KG1 (cell line): ENCODE results near the gene ACAD8.
"Not testable (repeated sequence)": the region's sequence is repeated elsewhere in the genome, so short reads cannot be mapped to it uniquely, and the experiment has no call there.

Experiments
- DNase-seq: peaks from one replicate; lab custom pipeline; 2025; lab: John Stamatoyannopoulos, UW

ACAD8 gene

DNA sequence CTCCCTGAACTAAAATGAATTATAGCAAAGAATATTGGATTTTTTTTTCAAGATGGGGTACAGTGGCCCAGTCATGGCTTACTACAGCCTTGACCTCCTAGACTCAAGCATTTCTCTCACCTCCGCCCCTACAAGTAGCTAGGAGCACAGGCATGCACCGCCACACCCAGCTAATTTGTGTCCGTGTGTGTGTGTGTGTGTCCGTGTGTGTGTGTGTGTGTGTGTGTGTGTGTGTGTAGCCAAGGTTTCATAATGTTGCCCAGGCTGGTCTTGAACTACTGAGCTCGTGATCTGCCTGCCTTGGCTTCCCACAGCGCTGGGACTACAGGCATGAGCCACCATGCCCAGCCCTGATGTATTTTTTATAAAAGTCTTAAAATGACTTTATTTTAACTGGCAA lies 12.8 kb upstream of the ACAD8 start:
- DNase-seq, result no peak

- no peak for DNase-seq
Measured at GRCh38 chr11:134242376-134242775, 11.0 kb upstream of the ACAD8 start.

GRCh38 chr11:134243913-134244312 lies 9.5 kb upstream of the ACAD8 start:
- no peak for DNase-seq

DNA sequence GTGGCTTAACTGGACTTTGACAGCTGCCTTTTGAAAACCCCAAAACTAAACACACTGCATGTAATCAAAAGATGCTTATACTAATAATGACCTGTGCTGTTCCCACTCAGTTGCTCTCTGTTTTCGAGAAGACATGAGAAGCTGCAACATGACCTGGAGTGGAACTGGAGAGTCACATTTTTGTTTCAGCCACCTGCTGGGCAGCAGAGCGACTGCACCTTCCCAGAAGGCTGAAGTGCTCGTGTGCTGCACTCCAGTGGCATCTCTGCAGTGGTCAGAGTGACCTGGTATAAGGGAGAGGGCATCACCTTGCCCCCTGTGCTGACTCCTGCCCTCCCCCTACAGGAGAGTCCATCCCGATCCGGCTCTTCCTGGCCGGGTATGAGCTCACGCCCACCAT lies 8.8 kb upstream of the ACAD8 start:
- no peak for DNase-seq

GRCh38 chr11:134245434-134245833 lies 7.9 kb upstream of the ACAD8 start:
- DNase-seq, result no peak

DNA sequence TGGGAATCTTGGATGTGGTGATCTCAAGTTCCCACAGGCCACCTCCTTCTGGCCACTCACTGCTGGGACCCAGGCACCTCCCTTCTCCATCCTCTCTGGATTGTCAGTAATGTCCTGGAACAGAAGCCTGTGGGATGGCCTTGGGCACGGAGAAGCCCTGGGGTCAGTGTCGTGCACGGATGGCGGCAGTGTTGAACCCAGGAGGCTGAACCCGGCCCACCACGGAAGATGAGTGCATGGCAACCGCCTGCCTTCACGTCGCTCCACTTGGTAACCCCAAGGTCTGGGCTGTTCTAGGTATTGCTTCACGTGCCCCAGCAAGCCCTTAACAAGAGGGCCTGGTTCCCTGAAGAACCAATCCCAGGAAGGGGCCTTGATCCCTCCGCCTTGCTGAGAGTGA lies 7.3 kb upstream of the ACAD8 start:
- DNase-seq, result no peak

DNA sequence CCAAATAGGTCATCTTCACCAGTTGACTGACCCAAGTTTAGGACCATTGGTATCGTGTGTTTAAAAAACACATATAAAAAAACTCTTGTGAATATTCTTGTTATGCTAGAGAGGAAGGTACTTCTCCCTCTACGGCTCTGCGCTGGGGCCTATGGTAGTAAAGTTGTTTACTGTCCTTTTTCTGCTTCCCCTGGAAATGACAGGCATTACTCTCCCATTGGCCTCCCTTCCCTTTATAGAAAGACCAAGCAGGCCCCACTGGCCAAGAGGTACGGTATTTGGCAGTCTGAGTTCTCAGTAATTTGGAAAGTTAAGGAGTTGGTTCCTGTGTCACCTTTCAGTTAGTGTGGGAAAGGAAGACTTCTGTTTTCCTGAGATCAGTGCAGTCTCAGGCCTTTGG lies 6.7 kb upstream of the ACAD8 start:
- no peak for DNase-seq

- DNase-seq, result no peak
Measured at GRCh38 chr11:134248910-134249480, 4.4 kb upstream of the ACAD8 start.

DNA sequence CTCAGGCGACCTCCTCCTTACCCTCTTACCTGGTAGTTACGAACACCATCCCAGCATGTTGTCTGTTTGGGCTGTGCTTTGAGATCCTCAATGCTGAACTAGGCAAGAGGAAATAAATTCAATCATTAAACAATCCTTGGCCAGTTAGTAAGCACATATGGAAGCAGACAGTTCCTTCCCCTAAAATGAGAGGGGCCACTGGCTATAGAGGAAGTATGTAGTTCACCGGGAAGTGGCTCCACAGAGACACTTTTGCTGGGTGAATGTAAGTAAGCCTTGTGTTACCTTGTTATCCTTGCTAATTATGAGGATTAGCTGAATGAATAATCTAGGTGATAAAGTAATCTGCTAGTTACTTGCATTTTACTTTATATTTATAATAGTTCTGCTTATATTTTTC lies 3.1 kb upstream of the ACAD8 start:
- no peak for DNase-seq

DNA sequence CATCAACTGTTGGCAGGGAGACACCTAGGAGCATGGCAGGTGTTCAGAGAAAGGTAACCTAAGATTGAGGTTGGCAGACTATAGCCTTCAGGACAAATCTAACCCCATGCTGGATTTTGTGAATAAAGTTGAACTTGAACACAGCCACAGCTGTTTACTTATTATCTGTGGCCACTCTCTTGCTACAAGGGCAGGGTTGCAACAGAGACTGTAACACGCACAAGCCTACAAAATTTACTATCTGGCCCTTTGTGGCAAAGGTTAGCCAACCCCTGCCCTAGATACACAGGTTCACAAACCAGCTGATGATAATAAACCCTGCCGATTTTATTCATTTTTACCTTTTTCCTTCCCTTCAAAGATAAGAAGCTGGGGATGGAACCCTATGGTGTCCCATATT lies 2.7 kb upstream of the ACAD8 start:
- DNase-seq, result no peak

DNA sequence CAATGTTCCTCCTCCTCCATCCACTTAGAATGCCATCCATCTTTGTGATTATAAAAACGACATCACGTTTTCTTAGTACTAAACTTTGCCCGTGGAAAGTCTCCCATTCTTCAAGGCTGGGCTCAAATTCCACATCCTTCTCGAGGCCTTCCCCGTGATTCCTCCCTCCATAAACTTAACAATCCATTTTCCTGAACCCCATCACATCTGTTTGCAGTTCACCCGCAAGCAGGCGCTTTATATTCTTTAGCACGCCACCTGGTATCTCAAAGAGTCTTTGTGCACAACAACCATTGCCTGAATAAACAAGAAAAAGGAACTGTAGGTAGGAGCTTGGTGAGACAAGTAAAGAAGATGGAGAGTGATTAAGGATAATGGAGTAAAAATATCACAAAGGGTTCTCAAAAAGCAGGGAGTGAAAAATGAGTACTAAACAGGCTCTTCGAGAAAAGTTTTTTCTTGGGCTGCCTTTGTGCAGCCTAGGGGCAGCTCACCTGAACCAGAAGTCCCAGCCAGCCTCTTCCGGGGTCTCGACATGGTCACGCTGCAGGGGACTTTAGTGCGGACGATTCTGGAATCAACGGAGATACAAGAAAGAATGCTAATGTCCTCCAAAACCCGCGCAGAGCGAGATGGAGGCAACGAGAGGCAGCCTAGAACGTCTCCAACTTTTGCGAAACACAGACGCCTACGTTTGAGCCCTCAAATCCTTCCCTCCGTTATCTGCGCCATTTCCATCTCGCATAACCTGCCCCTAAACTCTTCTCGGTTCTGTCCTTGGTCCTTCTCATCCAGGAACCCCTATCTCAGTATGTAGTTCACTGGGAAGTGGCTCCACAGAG lies 801 bp upstream of the ACAD8 start:
- DNase-seq, result no peak

GRCh38 chr11:134254433-134255183 lies 1.2 kb downstream of the ACAD8 start:
- DNase-seq, result no peak

DNA sequence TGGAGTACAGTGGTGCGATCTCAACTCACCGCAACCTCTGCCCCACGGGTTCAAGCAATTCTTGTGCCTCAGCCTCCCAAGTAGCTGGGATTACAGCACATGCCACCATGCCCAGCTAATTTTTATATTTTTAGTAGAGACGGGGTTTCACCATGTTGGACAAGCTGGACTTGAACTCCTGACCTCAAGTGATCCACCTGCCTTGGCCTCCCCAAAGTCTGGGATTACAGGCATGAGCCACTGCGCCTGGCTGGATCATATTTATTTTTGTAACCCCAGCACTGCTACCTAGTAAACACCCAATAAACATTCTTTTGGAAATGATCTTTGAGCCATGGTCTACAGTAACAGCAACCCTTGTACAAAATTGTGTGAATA lies 1.8 kb downstream of the ACAD8 start:
- not testable (repeated sequence) for DNase-seq

DNA sequence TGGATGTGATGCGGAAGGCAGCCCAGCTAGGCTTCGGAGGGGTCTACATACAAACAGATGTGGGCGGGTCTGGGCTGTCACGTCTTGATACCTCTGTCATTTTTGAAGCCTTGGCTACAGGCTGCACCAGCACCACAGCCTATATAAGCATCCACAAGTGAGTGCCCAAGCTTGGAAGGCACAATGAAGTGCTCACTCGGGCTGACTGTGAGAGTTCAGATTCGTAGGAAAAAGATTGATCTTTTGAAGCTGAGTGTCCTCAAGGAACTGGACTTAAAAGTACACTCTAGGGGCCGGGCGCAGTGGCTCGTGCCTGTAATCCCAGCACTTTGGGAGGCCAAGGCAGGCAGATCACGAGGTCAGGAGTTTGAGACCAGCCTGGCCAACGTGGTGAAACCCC lies 3.7 kb downstream of the ACAD8 start:
- DNase-seq, result no peak

GRCh38 chr11:134258577-134258976 lies 5.2 kb downstream of the ACAD8 start:
- DNase-seq, result no peak

DNA sequence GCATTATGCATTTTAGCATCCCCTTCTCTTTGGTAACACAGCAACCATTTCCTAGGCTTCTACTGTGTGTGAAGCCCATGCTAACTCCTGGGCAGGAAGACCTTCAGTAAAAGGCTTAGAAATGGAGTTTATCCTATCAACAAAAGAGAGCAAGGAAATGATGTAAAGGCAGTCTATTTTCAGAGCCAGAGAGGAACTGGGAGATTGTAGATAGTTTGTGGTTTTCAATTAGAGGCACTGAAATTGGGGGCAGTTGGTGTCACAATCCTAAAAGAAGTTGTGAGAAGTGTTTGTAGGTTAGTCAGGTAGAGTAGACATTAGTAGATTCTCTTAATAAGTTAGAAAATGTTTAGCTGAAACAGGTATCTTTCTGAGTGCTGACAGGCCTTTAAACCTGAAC lies 7.1 kb downstream of the ACAD8 start:
- DNase-seq, result no peak

DNA sequence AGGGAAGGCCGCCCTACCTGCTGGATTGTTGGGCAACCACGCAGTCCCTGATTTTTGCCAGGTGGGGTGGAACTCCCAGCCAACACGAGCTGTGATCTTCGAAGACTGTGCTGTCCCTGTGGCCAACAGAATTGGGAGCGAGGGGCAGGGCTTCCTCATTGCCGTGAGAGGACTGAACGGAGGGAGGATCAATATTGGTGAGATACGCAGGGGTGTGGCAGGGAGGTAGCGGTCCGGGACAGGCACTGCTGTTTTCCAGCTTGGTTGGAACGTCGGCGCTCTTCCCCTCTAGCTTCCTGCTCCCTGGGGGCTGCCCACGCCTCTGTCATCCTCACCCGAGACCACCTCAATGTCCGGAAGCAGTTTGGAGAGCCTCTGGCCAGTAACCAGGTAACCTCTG lies 7.6 kb downstream of the ACAD8 start:
- no peak for DNase-seq

DNA sequence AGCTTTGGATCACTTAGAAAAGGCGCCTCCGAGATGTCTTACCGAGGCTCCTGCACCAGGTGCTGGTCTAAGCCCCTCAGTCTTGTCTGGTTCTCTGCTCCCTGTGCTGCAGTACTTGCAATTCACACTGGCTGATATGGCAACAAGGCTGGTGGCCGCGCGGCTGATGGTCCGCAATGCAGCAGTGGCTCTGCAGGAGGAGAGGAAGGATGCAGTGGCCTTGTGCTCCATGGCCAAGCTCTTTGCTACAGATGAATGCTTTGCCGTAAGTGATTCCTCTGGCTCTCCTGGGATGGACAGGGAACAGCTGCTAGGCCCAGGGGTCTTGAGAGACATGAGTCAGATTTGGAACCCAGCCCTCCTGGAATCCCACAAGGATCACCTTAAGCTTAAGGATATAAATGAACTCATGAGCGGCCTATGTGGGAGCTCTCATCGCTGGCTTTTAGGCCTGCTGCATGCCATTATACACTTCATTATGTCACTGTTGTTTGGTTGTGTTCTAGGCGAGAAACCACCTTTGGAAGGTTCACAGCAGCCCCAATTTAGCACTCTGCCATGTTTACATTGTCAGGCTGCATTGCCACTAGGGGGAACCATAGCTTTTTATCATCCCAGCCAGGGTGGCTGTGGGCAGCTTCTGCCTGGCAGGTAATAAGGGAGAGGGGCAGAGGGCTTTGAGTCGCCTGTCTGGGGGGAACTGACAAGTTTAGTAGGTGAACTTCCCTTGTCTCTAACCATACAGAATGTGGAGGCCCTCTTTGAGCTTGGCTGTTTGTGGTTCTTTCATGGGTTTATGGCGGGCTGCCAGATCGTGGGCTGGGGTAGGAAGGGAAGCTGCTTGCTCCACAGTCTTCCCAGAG lies 8.5 kb downstream of the ACAD8 start:
- no peak for DNase-seq

DNA sequence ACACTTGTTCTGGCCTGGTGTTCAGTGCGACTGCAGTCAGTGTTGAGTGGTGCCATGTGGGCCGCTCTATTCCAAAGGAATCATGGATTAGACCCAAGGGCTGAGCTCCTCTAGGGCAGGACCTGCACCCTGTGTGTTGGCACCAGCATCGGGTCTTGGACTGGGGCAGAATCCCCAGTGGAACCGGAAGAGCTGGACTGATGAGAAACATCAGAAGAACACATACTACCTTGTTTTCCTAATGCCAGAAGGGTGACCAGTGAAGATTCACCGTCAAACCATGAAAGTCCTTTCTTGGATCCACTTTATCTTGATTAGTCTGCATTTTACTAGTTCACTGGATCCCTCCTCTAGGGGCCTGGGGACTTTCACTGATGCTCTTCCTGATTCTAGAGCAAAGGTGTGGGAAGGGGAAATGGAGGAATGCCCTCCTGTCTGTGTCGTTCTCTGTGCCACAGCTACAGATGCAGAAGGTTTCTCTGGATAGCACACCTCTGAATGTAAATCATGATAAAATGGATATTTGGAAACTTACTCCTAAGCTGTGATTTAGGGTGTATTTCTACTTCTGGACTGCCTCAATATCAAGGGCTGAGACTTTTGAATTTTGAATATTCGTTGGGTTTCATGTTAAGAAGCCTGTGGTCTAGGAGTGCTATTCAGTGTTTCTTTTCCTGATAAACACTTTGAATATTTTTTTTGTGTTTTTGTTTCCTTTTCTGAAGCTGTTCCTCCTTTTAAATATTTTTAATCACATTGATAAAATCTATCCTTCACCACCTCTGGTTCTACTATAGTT lies 11.8 kb downstream of the ACAD8 start:
- no peak for DNase-seq

- no peak for DNase-seq
Measured at GRCh38 chr11:134266440-134266839, 13.1 kb downstream of the ACAD8 start.

DNA sequence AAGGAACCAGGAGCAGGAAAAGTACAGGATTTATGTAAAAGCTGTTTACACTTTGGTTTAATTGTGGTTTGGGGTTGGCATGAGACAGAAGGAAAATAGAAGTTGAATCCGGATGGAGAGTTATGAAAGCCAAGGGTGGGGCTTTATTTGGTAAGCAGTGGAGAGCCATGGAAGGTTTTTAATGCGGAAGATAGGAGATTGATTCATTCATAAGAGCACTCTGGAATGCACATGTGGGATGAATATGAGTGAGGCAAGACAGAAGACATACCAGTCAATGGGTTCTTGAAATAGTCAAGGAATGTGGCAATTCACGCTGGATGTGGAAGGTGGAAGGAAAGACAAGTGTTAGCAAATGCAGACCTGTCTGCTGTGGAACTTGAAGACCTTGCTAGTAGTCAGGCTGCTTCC lies 13.5 kb downstream of the ACAD8 start:
- DNase-seq, result no peak
